PFSK-1 (cell line): ENCODE data around the gene LHX1.

ENCODE experiments used
- POLR2AphosphoS5 ChIP-seq: IDR thresholded peaks from 2 replicates; pipeline ENCODE4 v1.6.1; 2012; ENCODE audit warnings: low read depth, mild to moderate bottlenecking, control low read depth, low read length, moderate library complexity
- SIN3A ChIP-seq: IDR thresholded peaks from 2 replicates; pipeline ENCODE4 v1.6.1; 2012; ENCODE audit warnings: mild to moderate bottlenecking, low read length, moderate library complexity, borderline replicate concordance; ENCODE audit not compliant: insufficient read depth
- TF ChIP-seq, protein P1 (sequence below), 2 experiments: IDR thresholded peaks; 2 replicates each; pipeline versions ENCODE4 v1.6.1 to v1.8.0; 2011 to 2012; ENCODE audit warnings: low read depth in 2 of 2, low read length in 2 of 2, control low read depth in 1 of 2, inconsistent platforms in 1 of 2, mild to moderate bottlenecking in 1 of 2, moderate library complexity in 1 of 2; ENCODE audit not compliant: insufficient read depth in 1 of 2

DNA sequence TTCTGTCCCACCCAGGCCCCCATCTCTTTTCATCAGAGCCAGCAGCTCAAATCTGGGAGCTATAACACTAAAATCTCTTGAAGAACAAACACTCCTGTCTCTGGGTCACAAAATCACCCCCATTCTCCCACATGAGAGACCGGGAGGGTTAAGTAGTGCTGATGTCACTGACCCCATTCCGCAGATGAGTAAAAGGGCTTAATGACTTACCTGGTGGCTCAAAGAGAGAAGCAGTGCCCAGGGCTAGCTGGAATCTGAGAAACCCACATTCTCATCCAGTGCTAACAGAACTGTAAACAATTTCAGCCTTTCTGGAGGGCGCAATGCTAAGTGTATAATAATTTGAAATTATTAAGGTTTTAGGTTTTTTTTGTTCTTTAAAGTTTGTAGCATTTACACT, 26.3 kb upstream of the LHX1 start:
- TF ChIP-seq, protein P1, sequence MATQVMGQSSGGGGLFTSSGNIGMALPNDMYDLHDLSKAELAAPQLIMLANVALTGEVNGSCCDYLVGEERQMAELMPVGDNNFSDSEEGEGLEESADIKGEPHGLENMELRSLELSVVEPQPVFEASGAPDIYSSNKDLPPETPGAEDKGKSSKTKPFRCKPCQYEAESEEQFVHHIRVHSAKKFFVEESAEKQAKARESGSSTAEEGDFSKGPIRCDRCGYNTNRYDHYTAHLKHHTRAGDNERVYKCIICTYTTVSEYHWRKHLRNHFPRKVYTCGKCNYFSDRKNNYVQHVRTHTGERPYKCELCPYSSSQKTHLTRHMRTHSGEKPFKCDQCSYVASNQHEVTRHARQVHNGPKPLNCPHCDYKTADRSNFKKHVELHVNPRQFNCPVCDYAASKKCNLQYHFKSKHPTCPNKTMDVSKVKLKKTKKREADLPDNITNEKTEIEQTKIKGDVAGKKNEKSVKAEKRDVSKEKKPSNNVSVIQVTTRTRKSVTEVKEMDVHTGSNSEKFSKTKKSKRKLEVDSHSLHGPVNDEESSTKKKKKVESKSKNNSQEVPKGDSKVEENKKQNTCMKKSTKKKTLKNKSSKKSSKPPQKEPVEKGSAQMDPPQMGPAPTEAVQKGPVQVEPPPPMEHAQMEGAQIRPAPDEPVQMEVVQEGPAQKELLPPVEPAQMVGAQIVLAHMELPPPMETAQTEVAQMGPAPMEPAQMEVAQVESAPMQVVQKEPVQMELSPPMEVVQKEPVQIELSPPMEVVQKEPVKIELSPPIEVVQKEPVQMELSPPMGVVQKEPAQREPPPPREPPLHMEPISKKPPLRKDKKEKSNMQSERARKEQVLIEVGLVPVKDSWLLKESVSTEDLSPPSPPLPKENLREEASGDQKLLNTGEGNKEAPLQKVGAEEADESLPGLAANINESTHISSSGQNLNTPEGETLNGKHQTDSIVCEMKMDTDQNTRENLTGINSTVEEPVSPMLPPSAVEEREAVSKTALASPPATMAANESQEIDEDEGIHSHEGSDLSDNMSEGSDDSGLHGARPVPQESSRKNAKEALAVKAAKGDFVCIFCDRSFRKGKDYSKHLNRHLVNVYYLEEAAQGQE (IDR thresholded peaks at IDR 0.05; ENCODE audit: insufficient read depth in 1 of 2, low read depth in 2 of 2, low read length in 2 of 2): no peak
- TF ChIP-seq SIN3A (no peak), POLR2AphosphoS5 (no peak)
